Stimulated activated CD4-positive, alpha-beta T cell treated with anti-CD3 and anti-CD28 coated beads, Interleukin-15, amount 100 ng/mL, for 48 hours (primary cell): ENCODE measurements around the gene GNB1L.
A peak's percentile ranks its signal among the peaks of the same experiment; 100 is the strongest.

ENCODE experiments used
- DNase-seq, 2 donors: peaks; one replicate each; pipeline ENCODE4 v3.0.0-alpha.2; 2020; ENCODE audit warnings: low read depth in 2 of 2

The GNB1L gene

DNA sequence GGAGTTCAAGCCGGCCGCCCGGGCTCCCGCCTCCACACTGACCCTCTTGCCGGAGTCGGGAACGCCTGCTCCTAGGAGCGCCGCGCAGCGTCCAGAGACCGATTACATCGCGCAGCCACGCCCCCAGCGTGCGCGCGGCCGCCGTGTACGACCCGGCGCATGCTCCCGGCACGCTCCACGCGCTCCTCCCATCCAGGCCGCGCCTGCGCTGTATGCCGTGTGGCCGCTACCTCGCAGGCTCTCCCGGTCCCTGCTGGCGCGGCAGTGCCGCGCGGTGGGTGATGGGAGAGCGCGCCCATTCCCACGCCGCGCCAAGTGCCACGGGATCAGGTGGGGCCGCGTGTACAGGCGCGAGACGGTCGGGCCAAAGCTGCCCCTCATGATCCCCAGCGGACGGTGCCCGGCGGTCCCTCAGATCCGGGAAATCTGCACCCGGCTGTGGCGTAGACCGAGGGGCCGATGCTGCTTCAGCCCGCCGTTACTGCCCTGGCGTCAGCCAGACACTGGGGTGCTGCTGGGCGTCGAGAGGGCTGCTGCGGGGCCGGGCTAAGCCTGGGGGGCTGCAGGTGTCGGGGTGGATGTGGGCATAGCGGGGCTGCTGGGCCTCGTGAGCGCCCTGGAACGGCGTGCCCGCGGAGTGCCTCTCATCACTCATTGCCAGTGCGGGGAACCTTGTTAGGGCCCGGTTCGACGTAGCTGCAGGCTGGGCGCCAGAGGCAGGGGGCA lies at the start of gene GNB1L, which contains the start of gene RTL10:
Gene GNB1L (minus strand): TSS at position 97 of the 726 bp plus-strand sequence. CDS start 33,519 bp downstream, outside the sequence.
Gene RTL10 (minus strand): TSS at position 97 of the 726 bp plus-strand sequence. CDS start 2,613 bp downstream, outside the sequence.
- DNase-seq, result peak; percentile 90 to 95

DNA sequence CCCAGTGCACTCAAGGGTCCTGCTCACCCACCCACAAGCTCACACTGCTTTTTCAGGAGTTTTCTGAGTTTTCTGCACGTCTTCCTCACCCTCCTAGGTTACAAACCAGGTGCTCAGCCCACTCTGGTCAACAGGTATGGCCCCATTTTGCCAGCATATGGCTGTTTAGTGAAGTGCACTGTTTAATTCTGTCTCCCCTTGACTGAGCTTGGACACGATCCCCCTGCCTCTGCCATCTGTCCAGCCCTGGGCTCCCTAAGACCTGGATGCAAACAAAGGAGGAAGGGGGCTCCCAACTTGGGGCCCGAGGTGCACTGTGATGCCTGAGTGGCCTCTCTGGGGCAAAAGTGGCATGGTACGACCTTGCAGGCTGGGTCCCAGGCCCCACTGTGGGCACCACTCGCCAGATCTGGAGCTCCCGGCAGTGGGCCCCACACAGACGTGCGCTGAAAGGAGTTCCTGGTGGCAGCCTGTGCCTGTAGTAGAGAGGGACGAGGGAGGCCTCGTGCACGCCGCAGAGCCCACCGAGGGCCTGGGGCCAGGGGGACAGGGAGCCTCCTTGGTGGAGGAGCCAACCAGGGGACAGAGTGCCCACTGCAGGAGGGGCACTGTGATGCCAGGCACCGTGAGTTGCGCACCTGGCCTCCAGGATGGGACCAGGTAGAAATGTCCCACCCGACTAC lies 49.6 kb upstream of the GNB1L start:
- no peak for DNase-seq

GRCh38 chr22:19903513-19903912 lies 48.8 kb upstream of the GNB1L start:
- no peak for DNase-seq

DNA sequence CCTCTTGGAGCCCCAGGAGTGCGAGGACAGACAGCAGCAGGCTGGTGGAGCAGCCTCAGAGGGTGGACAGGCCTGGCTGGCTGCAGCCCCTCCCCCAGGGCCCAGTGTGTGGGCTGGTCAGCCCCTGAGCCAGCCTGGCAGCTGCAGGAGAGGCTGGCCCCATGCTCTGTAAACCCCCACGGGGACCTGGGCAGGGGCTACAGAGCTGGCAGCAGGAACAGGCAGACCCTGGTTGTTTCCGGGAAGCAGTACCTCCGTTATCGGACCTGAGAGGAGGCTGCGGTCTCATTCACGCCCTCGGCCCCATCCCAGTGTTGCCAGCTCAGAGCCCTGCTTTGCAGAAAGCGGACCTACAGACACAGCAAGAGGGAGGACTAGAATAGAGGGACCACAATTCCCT lies 48.4 kb upstream of the GNB1L start:
- no peak for DNase-seq

GRCh38 chr22:19902245-19902715 lies 47.6 kb upstream of the GNB1L start:
- no peak for DNase-seq

GRCh38 chr22:19901577-19902244 lies 47.0 kb upstream of the GNB1L start:
- no peak for DNase-seq

GRCh38 chr22:19900707-19901436 lies 46.2 kb upstream of the GNB1L start:
- no peak for DNase-seq

GRCh38 chr22:19898831-19899567 lies 44.3 kb upstream of the GNB1L start:
- DNase-seq, result no peak

- DNase-seq, result no peak
These were observed 43.5 kb upstream of the GNB1L start for GRCh38 chr22:19898145-19898544.

DNA sequence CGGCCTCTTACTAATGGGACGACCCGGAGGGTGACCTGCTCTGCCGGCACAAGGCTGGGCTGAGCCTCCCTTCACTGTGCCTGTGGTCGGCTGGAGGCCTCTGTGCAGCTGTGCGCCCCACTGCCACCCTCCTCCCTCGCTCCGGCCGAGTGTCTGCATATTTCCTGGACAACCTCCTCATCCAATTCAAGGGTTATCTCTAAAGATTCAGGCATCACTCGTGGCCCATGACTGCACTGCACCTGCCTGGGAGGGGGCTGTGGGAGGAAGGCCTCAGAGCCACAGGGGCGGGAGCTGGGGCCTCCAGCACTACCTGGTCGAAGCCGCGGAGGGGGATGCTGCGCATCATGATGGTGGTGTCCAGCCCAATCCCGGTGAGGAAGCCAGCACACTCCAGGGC lies 43.1 kb upstream of the GNB1L start:
- DNase-seq, result no peak

DNA sequence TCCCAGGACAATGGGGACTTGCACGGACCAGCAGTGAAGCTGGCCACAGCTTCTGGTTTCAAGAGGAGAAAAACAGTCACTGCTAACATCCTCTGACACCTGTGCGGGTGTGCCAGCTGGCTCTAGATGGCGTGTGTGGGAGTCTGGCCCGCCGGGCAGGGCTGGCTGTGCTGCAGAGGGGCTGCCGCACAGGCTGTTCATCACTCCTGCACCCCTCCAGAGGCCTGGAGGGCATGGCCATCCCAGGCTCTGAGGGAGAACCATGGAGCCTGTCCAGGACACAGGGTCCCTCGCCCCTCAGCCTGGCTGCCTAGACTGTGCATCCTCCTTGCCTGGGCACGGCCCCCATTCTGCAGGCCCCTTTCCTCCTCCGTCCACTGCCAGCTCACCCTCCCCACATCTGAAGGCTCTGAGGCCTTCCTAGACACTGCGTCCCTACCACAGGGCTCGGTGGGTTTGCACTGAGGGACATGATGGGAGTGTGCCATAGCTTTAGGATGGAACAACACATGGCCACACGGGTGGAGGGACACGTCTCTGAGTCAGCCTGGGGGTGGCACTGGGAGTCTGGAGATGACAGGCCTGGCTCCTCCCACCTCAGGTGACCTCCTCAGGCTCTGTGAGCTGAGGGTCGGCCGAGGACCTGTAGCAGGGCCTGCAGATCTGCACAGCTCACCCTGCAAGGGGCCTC lies 42.1 kb upstream of the GNB1L start:
- DNase-seq, result no peak

DNA sequence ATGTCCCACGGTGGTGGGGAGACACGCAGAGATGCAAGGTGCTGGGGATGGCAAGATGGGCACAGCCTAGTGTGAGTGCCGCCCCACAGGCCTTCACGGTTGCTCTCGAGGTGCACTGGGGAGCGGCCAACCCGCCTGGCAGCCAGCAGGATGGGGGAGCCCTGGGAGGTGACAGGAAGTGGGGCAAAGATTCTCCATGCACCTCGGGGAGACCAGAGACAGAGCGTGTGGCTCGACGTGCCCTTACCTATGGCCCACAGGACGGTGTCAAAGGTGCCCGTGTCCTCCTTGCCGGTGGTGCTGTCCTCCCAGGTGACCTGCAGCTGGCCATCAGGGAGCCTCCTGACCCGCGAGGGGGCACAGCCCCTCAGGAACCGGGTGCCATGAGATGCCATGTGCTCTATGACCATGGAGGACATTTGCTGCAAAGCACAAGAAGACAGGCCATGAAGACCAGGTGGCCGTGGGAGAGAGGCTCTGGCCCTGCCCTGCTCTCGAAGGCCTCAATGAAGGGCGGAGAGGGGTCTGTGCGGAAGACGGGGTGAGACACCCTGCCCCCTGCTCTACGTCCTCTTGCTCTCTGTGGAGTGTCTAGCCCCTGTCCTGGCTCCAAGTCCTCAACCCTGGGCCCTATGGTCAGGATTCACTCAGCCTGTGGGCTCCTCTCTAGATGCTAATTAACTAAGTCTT lies 40.6 kb upstream of the GNB1L start:
- no peak for DNase-seq

DNA sequence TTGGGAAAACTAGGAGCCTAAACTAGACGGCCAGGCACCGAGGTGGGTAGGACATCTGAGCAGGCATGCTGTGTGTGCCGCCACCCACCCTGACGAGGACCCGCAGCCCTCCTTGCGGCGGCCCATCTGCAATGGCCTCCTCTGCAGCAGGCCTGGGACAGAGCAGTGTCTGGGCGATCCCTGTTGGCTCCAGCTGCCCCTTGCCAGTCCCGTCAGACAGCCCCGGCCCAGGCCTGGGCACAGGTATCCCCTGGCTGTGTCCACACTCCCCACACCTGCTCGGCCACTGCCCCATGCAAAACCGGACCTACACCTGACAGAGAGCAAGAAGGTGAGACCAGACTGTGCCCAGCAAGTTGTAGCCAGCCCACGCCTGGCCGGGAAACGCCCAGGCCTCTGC lies 38.7 kb upstream of the GNB1L start:
- DNase-seq, result no peak

- no peak for DNase-seq
These were observed 38.3 kb upstream of the GNB1L start for GRCh38 chr22:19892925-19893324.

GRCh38 chr22:19892257-19892879 lies 37.7 kb upstream of the GNB1L start:
- peak; percentile 54 for DNase-seq

GRCh38 chr22:19891317-19892256 lies 36.9 kb upstream of the GNB1L start:
- DNase-seq, result peak; percentile 80

- DNase-seq, result no peak
These were observed 36.0 kb upstream of the GNB1L start for GRCh38 chr22:19890502-19891316.
